IMR-90 (cell line): ENCODE measurements around the gene MRTFB.

ENCODE experiments used
- CEBPB ChIP-seq: IDR thresholded peaks from 2 replicates; pipeline ENCODE4 v1.6.1; 2012; ENCODE audit warnings: low read depth, low read length, improper control_type of control experiment
- MXI1 ChIP-seq: IDR thresholded peaks from 2 replicates; pipeline ENCODE4 v1.6.1; 2012; ENCODE audit warnings: low read depth, mild to moderate bottlenecking, low read length, moderate library complexity, borderline replicate concordance
- TF ChIP-seq, protein P1 (sequence below): conservative IDR thresholded peaks from 2 replicates; pipeline ENCODE4 v1.5.1; 2012; ENCODE audit warnings: mild to moderate bottlenecking, low read depth, low read length, improper control_type of control experiment
- TF ChIP-seq, protein P2 (sequence below): fragments of 150-350 bp; IDR thresholded peaks from 2 replicates; pipeline ENCODE4 v1.6.1; 2017; ENCODE audit warnings: mild to moderate bottlenecking, antibody characterized with exemption, low read length, low read depth
- TF ChIP-seq, protein P3 (sequence below): fragments of 150-350 bp; IDR thresholded peaks from 2 replicates; pipeline ENCODE4 v1.6.1; 2016; ENCODE audit warnings: low read depth, mild to moderate bottlenecking, low read length, moderate library complexity, borderline replicate concordance

GRCh38 chr16:14240964-14241363 is 169.8 kb downstream of the MRTFB start:
- TF ChIP-seq, protein P1, sequence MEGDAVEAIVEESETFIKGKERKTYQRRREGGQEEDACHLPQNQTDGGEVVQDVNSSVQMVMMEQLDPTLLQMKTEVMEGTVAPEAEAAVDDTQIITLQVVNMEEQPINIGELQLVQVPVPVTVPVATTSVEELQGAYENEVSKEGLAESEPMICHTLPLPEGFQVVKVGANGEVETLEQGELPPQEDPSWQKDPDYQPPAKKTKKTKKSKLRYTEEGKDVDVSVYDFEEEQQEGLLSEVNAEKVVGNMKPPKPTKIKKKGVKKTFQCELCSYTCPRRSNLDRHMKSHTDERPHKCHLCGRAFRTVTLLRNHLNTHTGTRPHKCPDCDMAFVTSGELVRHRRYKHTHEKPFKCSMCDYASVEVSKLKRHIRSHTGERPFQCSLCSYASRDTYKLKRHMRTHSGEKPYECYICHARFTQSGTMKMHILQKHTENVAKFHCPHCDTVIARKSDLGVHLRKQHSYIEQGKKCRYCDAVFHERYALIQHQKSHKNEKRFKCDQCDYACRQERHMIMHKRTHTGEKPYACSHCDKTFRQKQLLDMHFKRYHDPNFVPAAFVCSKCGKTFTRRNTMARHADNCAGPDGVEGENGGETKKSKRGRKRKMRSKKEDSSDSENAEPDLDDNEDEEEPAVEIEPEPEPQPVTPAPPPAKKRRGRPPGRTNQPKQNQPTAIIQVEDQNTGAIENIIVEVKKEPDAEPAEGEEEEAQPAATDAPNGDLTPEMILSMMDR: no peak
- no peak for TF ChIP-seq MXI1
- no peak for TF ChIP-seq CEBPB
- TF ChIP-seq, protein P2, sequence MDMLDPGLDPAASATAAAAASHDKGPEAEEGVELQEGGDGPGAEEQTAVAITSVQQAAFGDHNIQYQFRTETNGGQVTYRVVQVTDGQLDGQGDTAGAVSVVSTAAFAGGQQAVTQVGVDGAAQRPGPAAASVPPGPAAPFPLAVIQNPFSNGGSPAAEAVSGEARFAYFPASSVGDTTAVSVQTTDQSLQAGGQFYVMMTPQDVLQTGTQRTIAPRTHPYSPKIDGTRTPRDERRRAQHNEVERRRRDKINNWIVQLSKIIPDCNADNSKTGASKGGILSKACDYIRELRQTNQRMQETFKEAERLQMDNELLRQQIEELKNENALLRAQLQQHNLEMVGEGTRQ: no peak
- TF ChIP-seq, protein P3, sequence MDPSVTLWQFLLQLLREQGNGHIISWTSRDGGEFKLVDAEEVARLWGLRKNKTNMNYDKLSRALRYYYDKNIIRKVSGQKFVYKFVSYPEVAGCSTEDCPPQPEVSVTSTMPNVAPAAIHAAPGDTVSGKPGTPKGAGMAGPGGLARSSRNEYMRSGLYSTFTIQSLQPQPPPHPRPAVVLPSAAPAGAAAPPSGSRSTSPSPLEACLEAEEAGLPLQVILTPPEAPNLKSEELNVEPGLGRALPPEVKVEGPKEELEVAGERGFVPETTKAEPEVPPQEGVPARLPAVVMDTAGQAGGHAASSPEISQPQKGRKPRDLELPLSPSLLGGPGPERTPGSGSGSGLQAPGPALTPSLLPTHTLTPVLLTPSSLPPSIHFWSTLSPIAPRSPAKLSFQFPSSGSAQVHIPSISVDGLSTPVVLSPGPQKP: no peak
